Colonic mucosa (tissue), 4 donors: Measurements from ENCODE around the gene FZD7. TPM values are rescaled to one million over a fixed set of nuclear protein-coding genes. Genes with fewer than 3 reads are reported as not detected.

Experiments
- DNase-seq: peaks from one replicate; pipeline ENCODE4 v3.0.0-alpha.2; 2020
- H3K27ac ChIP-seq: fragments of 200-600 bp; one replicate; pipeline ENCODE4 v1.8.0; 2021
- H3K27me3 ChIP-seq: fragments of 200-600 bp; one replicate; pipeline ENCODE4 v1.8.0; 2021
- H3K36me3 ChIP-seq: fragments of 200-600 bp; one replicate; pipeline ENCODE4 v1.8.0; 2021
- H3K4me1 ChIP-seq: fragments of 200-600 bp; one replicate; pipeline ENCODE4 v1.8.0; 2021; ENCODE audit warnings: mild to moderate bottlenecking
- H3K4me3 ChIP-seq: fragments of 200-600 bp; one replicate; pipeline ENCODE4 v1.8.0; 2021
- H3K9ac ChIP-seq, 2 donors: one replicate each; pipeline ENCODE4 v1.7.0; 2013; ENCODE audit warnings: control low read depth in 2 of 2, low read depth in 2 of 2, low read length in 2 of 2
- H3K9me3 ChIP-seq: fragments of 200-600 bp; one replicate; pipeline ENCODE4 v1.8.0; 2021
- CTCF ChIP-seq: fragments of 200-600 bp; IDR thresholded peaks from one replicate; pipeline ENCODE4 v1.8.0; 2022; ENCODE audit warnings: antibody characterized with exemption, mild to moderate bottlenecking
- intact Hi-C: fragments of 100-400 bp; cut with DNase I; formaldehyde crosslinking; loops from one replicate; pipeline ENCODE4 v1.14.1; 2022
- total RNA-seq, 2 donors: library from RNA; stranded (reverse); fragmentation: NEBNext Ultra II Directional in 1 of 2; extraction: Animal tissue kit (Norgen Biotek cat#: 25700) in 1 of 2; gene quantifications; one replicate each; pipeline ENCODE4 v1.2.1, GENCODE V29; 2021
- donor health status: healthy.
- donor health status: DM: no; HTN: no; CAD: no.
- donor health status: DM: no; HTN: no; CAD: no.

FZD7 gene
- total RNA-seq, 2 donors from 2014 or later = 2.3 to 13.9 TPM

GRCh38 chr2:202032846-202033316 lies 774 bp upstream of the FZD7 start:
- Histone ChIP-seq H3K27ac (peak overlapping the region; percentile 77), H3K9ac (peak overlapping the region; percentile 48 to 71), H3K4me1 (peaks cover 8% of the 10 kb centered on the region), H3K36me3 (no peaks in the 10 kb centered on the region), H3K9me3 (no peaks in the 10 kb centered on the region), H3K27me3 (peaks cover 17% of the 10 kb centered on the region), H3K4me3 (peak overlapping the region; percentile 62)
- intact Hi-C loops = loop anchor here (10.0 kb wide), 1 partner anchor 142 kb away; no protein-coding TSS in a partner anchor
- no peak for TF ChIP-seq CTCF
- peak; percentile 41 for DNase-seq

DNA sequence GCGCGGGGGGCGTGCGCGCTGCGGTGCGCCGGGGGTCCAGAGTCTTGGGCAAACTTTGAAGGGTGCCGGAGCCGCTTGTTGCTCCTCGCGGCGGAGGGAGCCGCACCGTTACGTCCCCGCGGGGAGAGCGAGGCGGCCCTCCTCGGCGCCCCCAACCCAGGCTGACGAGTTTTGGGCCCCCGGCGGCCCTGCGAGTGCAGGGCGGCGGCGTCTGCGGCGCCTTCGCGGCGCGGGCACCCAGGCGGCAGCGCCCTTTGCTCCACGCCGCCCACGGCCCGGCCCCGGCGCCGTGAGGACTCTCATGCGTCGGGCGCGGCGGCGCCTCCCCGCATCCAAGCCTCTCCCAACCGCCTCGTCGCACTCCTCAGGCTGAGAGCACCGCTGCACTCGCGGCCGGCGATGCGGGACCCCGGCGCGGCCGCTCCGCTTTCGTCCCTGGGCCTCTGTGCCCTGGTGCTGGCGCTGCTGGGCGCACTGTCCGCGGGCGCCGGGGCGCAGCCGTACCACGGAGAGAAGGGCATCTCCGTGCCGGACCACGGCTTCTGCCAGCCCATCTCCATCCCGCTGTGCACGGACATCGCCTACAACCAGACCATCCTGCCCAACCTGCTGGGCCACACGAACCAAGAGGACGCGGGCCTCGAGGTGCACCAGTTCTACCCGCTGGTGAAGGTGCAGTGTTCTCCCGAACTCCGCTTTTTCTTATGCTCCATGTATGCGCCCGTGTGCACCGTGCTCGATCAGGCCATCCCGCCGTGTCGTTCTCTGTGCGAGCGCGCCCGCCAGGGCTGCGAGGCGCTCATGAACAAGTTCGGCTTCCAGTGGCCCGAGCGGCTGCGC lies 814 bp downstream of the FZD7 start:
- DNase-seq = peak; percentile 33
- peak overlapping the region; percentile 82 for H3K27ac ChIP-seq
- intact Hi-C loops = loop anchor here (10.0 kb wide), 1 partner anchor 140 kb away; no protein-coding TSS in a partner anchor
- no peak for TF ChIP-seq CTCF
- H3K9ac ChIP-seq = peak overlapping the region; percentile 12 to 64
- no peaks in the 10 kb centered on the region for H3K9me3 ChIP-seq
- H3K27me3 ChIP-seq = peaks cover 17% of the 10 kb centered on the region
- H3K4me1 ChIP-seq = peaks cover 8% of the 10 kb centered on the region
- H3K36me3 ChIP-seq = no peaks in the 10 kb centered on the region
- H3K4me3 ChIP-seq = peak overlapping the region; percentile 62

DNA sequence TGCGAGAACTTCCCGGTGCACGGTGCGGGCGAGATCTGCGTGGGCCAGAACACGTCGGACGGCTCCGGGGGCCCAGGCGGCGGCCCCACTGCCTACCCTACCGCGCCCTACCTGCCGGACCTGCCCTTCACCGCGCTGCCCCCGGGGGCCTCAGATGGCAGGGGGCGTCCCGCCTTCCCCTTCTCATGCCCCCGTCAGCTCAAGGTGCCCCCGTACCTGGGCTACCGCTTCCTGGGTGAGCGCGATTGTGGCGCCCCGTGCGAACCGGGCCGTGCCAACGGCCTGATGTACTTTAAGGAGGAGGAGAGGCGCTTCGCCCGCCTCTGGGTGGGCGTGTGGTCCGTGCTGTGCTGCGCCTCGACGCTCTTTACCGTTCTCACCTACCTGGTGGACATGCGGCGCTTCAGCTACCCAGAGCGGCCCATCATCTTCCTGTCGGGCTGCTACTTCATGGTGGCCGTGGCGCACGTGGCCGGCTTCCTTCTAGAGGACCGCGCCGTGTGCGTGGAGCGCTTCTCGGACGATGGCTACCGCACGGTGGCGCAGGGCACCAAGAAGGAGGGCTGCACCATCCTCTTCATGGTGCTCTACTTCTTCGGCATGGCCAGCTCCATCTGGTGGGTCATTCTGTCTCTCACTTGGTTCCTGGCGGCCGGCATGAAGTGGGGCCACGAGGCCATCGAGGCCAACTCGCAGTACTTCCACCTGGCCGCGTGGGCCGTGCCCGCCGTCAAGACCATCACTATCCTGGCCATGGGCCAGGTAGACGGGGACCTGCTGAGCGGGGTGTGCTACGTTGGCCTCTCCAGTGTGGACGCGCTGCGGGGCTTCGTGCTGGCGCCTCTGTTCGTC lies 1.7 kb downstream of the FZD7 start:
- H3K27me3 ChIP-seq = peaks cover 17% of the 10 kb centered on the region
- peak overlapping the region; percentile 19 to 64 for H3K9ac ChIP-seq
- intact Hi-C loops = loop anchor here (10.0 kb wide), 1 partner anchor 139 kb away; no protein-coding TSS in a partner anchor

DNA sequence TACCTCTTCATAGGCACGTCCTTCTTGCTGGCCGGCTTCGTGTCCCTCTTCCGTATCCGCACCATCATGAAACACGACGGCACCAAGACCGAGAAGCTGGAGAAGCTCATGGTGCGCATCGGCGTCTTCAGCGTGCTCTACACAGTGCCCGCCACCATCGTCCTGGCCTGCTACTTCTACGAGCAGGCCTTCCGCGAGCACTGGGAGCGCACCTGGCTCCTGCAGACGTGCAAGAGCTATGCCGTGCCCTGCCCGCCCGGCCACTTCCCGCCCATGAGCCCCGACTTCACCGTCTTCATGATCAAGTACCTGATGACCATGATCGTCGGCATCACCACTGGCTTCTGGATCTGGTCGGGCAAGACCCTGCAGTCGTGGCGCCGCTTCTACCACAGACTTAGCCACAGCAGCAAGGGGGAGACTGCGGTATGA lies 2.3 kb downstream of the FZD7 start:
- no peak for DNase-seq
- TF ChIP-seq CTCF = no peak
- H3K4me1 ChIP-seq = peaks cover 8% of the 10 kb centered on the region
- H3K27me3 ChIP-seq = peaks cover 17% of the 10 kb centered on the region
- no peaks in the 10 kb centered on the region for H3K9me3 ChIP-seq
- H3K27ac ChIP-seq = no peak overlapping the region
- H3K4me3 ChIP-seq = peak overlapping the region; percentile 62
- intact Hi-C loops = loop anchor here (10.0 kb wide), 1 partner anchor 139 kb away; no protein-coding TSS in a partner anchor
- no peaks in the 10 kb centered on the region for H3K36me3 ChIP-seq
- H3K9ac ChIP-seq = no peak overlapping the region

More for the DNA sequence above, 1.7 kb downstream of the FZD7 start:
- Histone ChIP-seq H3K36me3 (no peaks in the 10 kb centered on the region), H3K4me1 (peaks cover 8% of the 10 kb centered on the region), H3K27ac (peak overlapping the region; percentile 82), H3K9me3 (no peaks in the 10 kb centered on the region), H3K4me3 (peak overlapping the region; percentile 62)
- TF ChIP-seq CTCF = peak; percentile 29
- DNase-seq = peak; percentile 55

DNA sequence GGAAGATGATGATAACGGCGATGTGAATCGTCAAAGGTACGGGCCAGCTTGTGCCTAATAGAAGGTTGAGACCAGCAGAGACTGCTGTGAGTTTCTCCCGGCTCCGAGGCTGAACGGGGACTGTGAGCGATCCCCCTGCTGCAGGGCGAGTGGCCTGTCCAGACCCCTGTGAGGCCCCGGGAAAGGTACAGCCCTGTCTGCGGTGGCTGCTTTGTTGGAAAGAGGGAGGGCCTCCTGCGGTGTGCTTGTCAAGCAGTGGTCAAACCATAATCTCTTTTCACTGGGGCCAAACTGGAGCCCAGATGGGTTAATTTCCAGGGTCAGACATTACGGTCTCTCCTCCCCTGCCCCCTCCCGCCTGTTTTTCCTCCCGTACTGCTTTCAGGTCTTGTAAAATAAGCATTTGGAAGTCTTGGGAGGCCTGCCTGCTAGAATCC lies 3.0 kb downstream of the FZD7 start:
- no peak for TF ChIP-seq CTCF
- H3K4me3 ChIP-seq = peak overlapping the region; percentile 17
- intact Hi-C loops = loop anchor here (10.0 kb wide), 1 partner anchor 138 kb away; no protein-coding TSS in a partner anchor
- H3K36me3 ChIP-seq = no peaks in the 10 kb centered on the region
- H3K27ac ChIP-seq = peak overlapping the region; percentile 33
- no peak for DNase-seq
- no peaks in the 10 kb centered on the region for H3K9me3 ChIP-seq
- H3K27me3 ChIP-seq = peaks cover 17% of the 10 kb centered on the region
- peak overlapping the region; percentile 56 to 61 for H3K9ac ChIP-seq
- H3K4me1 ChIP-seq = peaks cover 8% of the 10 kb centered on the region
